HG02571 (cell line): Measurements from ENCODE around the gene AJUBA.
"Not testable (repeated sequence)": the region's sequence is repeated elsewhere in the genome, so short reads cannot be mapped to it uniquely, and the experiment has no call there.

Experiments used
- ATAC-seq: cut with Tn5 transposase; IDR thresholded peaks from one replicate; pipeline ENCODE4 v1.9.1; 2021; ENCODE audit warnings: mild to moderate bottlenecking, moderate library complexity; ENCODE audit not compliant: unreplicated experiment

The AJUBA gene

GRCh38 chr14:22981876-22982476, 375 bp downstream of the AJUBA start:
- no peak for ATAC-seq

GRCh38 chr14:22981090-22981875, 1.1 kb downstream of the AJUBA start:
- ATAC-seq = no peak

GRCh38 chr14:22980672-22981089, 1.7 kb downstream of the AJUBA start:
- ATAC-seq = no peak

- ATAC-seq = no peak
These were observed 2.5 kb downstream of the AJUBA start for GRCh38 chr14:22979748-22980392.

GRCh38 chr14:22978981-22979671, 3.2 kb downstream of the AJUBA start:
- no peak for ATAC-seq

- no peak for ATAC-seq
These were observed 3.9 kb downstream of the AJUBA start for GRCh38 chr14:22978487-22978837.

GRCh38 chr14:22977684-22978486, 4.5 kb downstream of the AJUBA start:
- no peak for ATAC-seq

- no peak for ATAC-seq
These were observed 5.0 kb downstream of the AJUBA start for GRCh38 chr14:22977434-22977683.

- ATAC-seq = no peak
These were observed 5.5 kb downstream of the AJUBA start for GRCh38 chr14:22976620-22977433.

GRCh38 chr14:22974530-22975313, 7.6 kb downstream of the AJUBA start:
- no peak for ATAC-seq

GRCh38 chr14:22973217-22974032, 8.9 kb downstream of the AJUBA start:
- ATAC-seq = no peak

- ATAC-seq = no peak
These were observed 9.9 kb downstream of the AJUBA start for GRCh38 chr14:22972313-22972930.

- no peak for ATAC-seq
These were observed 11.2 kb downstream of the AJUBA start for GRCh38 chr14:22971152-22971551.

- no peak for ATAC-seq
These were observed 15.5 kb downstream of the AJUBA start for GRCh38 chr14:22966783-22967269.

GRCh38 chr14:22965916-22966782, 16.2 kb downstream of the AJUBA start:
- not testable (repeated sequence) for ATAC-seq

- no peak for ATAC-seq
These were observed 20.2 kb downstream of the AJUBA start for GRCh38 chr14:22962061-22962676.
